ENCODE data around the gene FAM241A. TPM values are rescaled to one million over a fixed set of nuclear protein-coding genes. Genes with fewer than 3 reads are reported as not detected.

Gene FAM241A
- total and polyA plus RNA-seq, 9 of the 15 experiments (the other 6 are each of a cell fraction or from before 2014, with no cell fraction given) = 2.3 to 8.5 (median 5.3) TPM

- TF ChIP-seq CLOCK (CRISPR knock-in tag; IDR thresholded peaks at IDR 0.05; ENCODE audit: borderline replicate concordance) (no peak), VEZF1 (CRISPR knock-in tag; IDR thresholded peaks at IDR 0.05) (peak; percentile 46; the same call in 1 of the 2 replicates), NCOA4 (IDR thresholded peaks at IDR 0.05; ENCODE audit: partially characterized antibody) (no peak), KAT7 (CRISPR knock-in tag; IDR thresholded peaks at IDR 0.05; ENCODE audit: borderline replicate concordance) (peak; percentile 28; the same call in 1 of the 2 replicates), NR0B1 (IDR thresholded peaks at IDR 0.05; ENCODE audit: partially characterized antibody) (no peak), SMAD3 (CRISPR knock-in tag; conservative IDR thresholded peaks at IDR 0.05) (no peak), SETDB1 (IDR thresholded peaks at IDR 0.05; ENCODE audit: low read length) (no peak), ZNF512 (tag; IDR thresholded peaks at IDR 0.05) (no peak), CREB5 (CRISPR knock-in tag; IDR thresholded peaks at IDR 0.05) (no peak), HDGF (IDR thresholded peaks at IDR 0.05) (no peak), ZNF263 (CRISPR knock-in tag; IDR thresholded peaks at IDR 0.05; ENCODE audit: borderline replicate concordance) (no peak), NFYB (IDR thresholded peaks at IDR 0.05; ENCODE audit: extremely low read depth, insufficient read length) (no peak), MED1 (CRISPR knock-in tag; IDR thresholded peaks at IDR 0.05; ENCODE audit: borderline replicate concordance) (no peak), EP400 (IDR thresholded peaks at IDR 0.05) (peak; percentile 66), MCM2 (IDR thresholded peaks at IDR 0.05; ENCODE audit: low read depth) (no peak), SLC30A9 (CRISPR knock-in tag; IDR thresholded peaks at IDR 0.05) (no peak), HOMEZ (CRISPR knock-in tag; IDR thresholded peaks at IDR 0.05) (no peak)
These were observed 692 bp downstream of the FAM241A start (continued) for GRCh38 chr4:112145790-112146501.

All from K562 (cell line).